GM10847 (cell line): ENCODE measurements around the gene SMIM41.

Experiments
- POLR2A ChIP-seq: IDR thresholded peaks from 2 replicates; pipeline ENCODE4 v1.6.1; 2011; ENCODE audit not compliant: insufficient read length; ENCODE audit errors: extremely low read depth

Gene SMIM41

GRCh38 chr12:52044292-52044983 is 35.1 kb upstream of the SMIM41 start:
- no peak for TF ChIP-seq POLR2A

GRCh38 chr12:52045794-52046199 is 33.7 kb upstream of the SMIM41 start:
- no peak for TF ChIP-seq POLR2A

- TF ChIP-seq POLR2A = no peak
Measured at GRCh38 chr12:52046859-52047258, 32.6 kb upstream of the SMIM41 start.

- TF ChIP-seq POLR2A = no peak
Measured at GRCh38 chr12:52049286-52049685, 30.2 kb upstream of the SMIM41 start.

GRCh38 chr12:52049688-52050087 is 29.8 kb upstream of the SMIM41 start:
- no peak for TF ChIP-seq POLR2A

- TF ChIP-seq POLR2A = no peak
Measured at GRCh38 chr12:52050116-52050757, 29.3 kb upstream of the SMIM41 start.

GRCh38 chr12:52050758-52051541 is 28.6 kb upstream of the SMIM41 start, which contains the start of gene NR4A1:
Gene NR4A1 (plus strand): TSS chr12:52051442. CDS start chr12:52054329, 2,887 bp downstream.
- peak; percentile 72 for TF ChIP-seq POLR2A

- TF ChIP-seq POLR2A = no peak
Measured at GRCh38 chr12:52052468-52053186, 26.9 kb upstream of the SMIM41 start.

- no peak for TF ChIP-seq POLR2A
Measured at GRCh38 chr12:52053536-52054209, 25.8 kb upstream of the SMIM41 start.

GRCh38 chr12:52054231-52054832 is 25.2 kb upstream of the SMIM41 start:
- no peak for TF ChIP-seq POLR2A

- TF ChIP-seq POLR2A = no peak
Measured at GRCh38 chr12:52054833-52055730, 24.4 kb upstream of the SMIM41 start.

GRCh38 chr12:52055731-52056711 is 23.5 kb upstream of the SMIM41 start:
- TF ChIP-seq POLR2A = no peak
